MCF 10A (cell line): Measurements from ENCODE around the gene MATK. TPM values are rescaled to one million over a fixed set of nuclear protein-coding genes. Genes with fewer than 3 reads are reported as not detected.

Experiments
- BruUV-seq: library from RNA; stranded (reverse); fragments of 400-500 nt; replicated peaks from 2 replicates; lab custom pipeline; 2021; lab: Mats Ljungman, UMichigan
- CTCF ChIA-PET: fragments of 300-600 bp; sonication (Branson Sonifier 250); formaldehyde crosslinking; extraction: SDS; loops from one replicate; lab custom pipeline; 2021; ENCODE audit warnings: antibody characterized with exemption, inconsistent platforms; lab: Yijun Ruan, JAX
- POLR2A ChIA-PET: fragments of 300-600, 350-650 bp; sonication (Branson Sonifier 250); formaldehyde crosslinking; extraction: SDS; loops from one replicate; lab custom pipeline; 2020; ENCODE audit warnings: antibody characterized with exemption, inconsistent platforms; lab: Yijun Ruan, JAX
- DNase-seq: peaks from one replicate; pipeline ENCODE4 v3.0.0-alpha.2; 2018; ENCODE audit not compliant: unreplicated experiment
- H3K27ac Mint-ChIP-seq: one replicate; pipeline ENCODE4 v1.8.0; 2022; ENCODE audit warnings: mild to moderate bottlenecking, low read depth, mixed read lengths; ENCODE audit not compliant: unreplicated experiment
- H3K27me3 Mint-ChIP-seq: one replicate; pipeline ENCODE4 v1.8.0; 2022; ENCODE audit warnings: mixed read lengths; ENCODE audit not compliant: insufficient read depth, unreplicated experiment
- H3K36me3 Mint-ChIP-seq: one replicate; pipeline ENCODE4 v1.8.0; 2022; ENCODE audit warnings: mild to moderate bottlenecking, moderate library complexity, mixed read lengths; ENCODE audit not compliant: insufficient read depth, unreplicated experiment
- H3K4me1 Mint-ChIP-seq: one replicate; pipeline ENCODE4 v1.8.0; 2022; ENCODE audit warnings: mixed read lengths; ENCODE audit not compliant: insufficient read depth, unreplicated experiment
- H3K4me3 Mint-ChIP-seq: one replicate; pipeline ENCODE4 v1.8.0; 2022; ENCODE audit warnings: mild to moderate bottlenecking, moderate library complexity, mixed read lengths; ENCODE audit not compliant: unreplicated experiment
- H3K9me3 Mint-ChIP-seq: one replicate; pipeline ENCODE4 v1.8.0; 2022; ENCODE audit warnings: mixed read lengths; ENCODE audit not compliant: unreplicated experiment
- CTCF ChIP-seq: fragments of 200-600 bp; IDR thresholded peaks from one replicate; pipeline ENCODE4 v1.8.0; 2022; ENCODE audit warnings: antibody characterized with exemption, mild to moderate bottlenecking; ENCODE audit not compliant: unreplicated experiment
- intact Hi-C: fragments of 100-400 bp; cut with micrococcal nuclease; formaldehyde crosslinking; loops from 2 replicates; pipeline ENCODE4 v1.14.1; 2022
- total RNA-seq: library from RNA; stranded (reverse); gene quantifications from 2 replicates; pipeline ENCODE4 v1.2.3, GENCODE V29; 2022

Gene MATK
- total RNA-seq, 1 experiment from 2014 or later = not detected

DNA sequence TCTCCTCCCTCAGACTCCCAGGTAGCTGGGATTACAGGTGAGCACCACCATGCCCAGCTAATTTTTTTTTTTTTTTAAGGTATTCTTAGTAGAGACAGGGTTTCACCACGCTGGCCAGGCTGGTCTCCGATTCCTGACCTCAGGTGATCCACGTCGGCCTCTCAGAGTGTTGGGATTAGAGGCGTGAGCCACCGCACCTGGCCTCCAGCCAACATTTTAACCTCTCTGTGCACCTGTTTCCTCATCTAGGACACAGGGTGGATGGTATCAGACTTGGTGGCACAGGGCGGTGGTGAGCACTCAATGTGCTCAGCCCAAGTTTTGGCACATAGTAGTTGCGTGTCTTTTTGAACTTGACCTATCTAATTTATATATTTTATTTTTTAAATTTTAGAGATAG lies 37.2 kb downstream of the MATK start:
- no TSS peak for BruUV-seq
- ChIA-PET POLR2A (no interaction called here), CTCF (no interaction called here)
- TF ChIP-seq CTCF = no peak
- Mint-ChIP-seq H3K36me3 (peaks cover 14% of the 10 kb centered on the region), H3K27me3 (no peaks in the 10 kb centered on the region), H3K9me3 (no peaks in the 10 kb centered on the region), H3K27ac (no peak overlapping the region), H3K4me3 (no peak overlapping the region), H3K4me1 (no peaks in the 10 kb centered on the region)
- DNase-seq = no peak
- intact Hi-C loops = no loop called here

- ChIA-PET CTCF (interaction anchor here (0.6 to 1.0 kb wide), 2 partner anchors 36 to 207 kb away, joined by 3 read pairs; no protein-coding TSS in a partner anchor), POLR2A (no interaction called here)
- no peak overlapping the region for H3K4me3 Mint-ChIP-seq
- H3K27me3 Mint-ChIP-seq = no peaks in the 10 kb centered on the region
- TF ChIP-seq CTCF = no peak
- BruUV-seq = no TSS peak
- no peaks in the 10 kb centered on the region for H3K9me3 Mint-ChIP-seq
- intact Hi-C loops = no loop called here
- H3K27ac Mint-ChIP-seq = no peak overlapping the region
- peaks cover 2% of the 10 kb centered on the region for H3K36me3 Mint-ChIP-seq
- DNase-seq = no peak
- no peaks in the 10 kb centered on the region for H3K4me1 Mint-ChIP-seq
Measured at GRCh38 chr19:3746371-3747056, 39.7 kb downstream of the MATK start.

DNA sequence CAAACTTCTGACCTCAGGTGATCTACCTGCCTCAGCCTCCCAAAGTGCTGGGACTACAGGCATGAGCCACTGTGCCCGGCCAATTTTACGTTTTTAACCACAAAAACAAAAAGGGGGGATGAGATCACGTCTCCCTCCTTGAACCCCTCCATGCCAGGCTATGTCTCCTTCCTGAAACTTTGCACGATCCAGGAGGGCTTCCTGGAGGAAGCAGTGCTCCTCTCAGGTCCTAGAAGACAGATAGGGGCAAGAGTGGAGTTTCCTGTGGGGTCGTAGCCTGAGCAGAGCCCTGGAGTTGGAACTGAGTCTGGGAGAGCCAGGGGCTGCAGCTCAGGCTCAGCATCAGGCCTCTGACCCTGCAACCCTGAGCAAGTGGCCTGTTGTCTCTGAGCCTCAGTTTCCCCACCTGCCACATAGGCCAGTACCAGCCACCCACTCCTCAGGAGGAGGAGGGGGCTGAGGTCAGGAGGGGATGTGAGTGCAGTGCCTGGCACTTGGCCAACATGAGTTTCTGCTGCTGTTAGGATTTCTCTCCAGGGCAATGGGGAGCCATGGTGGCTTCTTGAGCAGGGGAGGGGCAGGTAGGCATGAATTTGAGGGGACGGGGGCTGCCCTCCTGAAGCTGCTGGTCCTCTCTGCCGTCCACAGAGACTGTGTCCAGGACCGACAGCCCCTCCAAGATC lies 40.7 kb downstream of the MATK start:
- Mint-ChIP-seq H3K27ac (no peak overlapping the region), H3K4me3 (no peak overlapping the region), H3K36me3 (no peaks in the 10 kb centered on the region), H3K4me1 (no peaks in the 10 kb centered on the region), H3K27me3 (no peaks in the 10 kb centered on the region), H3K9me3 (no peaks in the 10 kb centered on the region)
- no peak for DNase-seq
- TF ChIP-seq CTCF = no peak
- no TSS peak for BruUV-seq
- intact Hi-C loops = no loop called here
- CTCF ChIA-PET = no interaction called here
- POLR2A ChIA-PET = no interaction called here

- TF ChIP-seq CTCF = no peak
- Mint-ChIP-seq H3K4me1 (no peaks in the 10 kb centered on the region), H3K27me3 (no peaks in the 10 kb centered on the region), H3K27ac (no peak overlapping the region), H3K4me3 (no peak overlapping the region), H3K36me3 (no peaks in the 10 kb centered on the region), H3K9me3 (no peaks in the 10 kb centered on the region)
- POLR2A ChIA-PET = no interaction called here
- intact Hi-C loops = no loop called here
- CTCF ChIA-PET = interaction anchor here (0.6 kb wide), 1 partner anchor 33 kb away, joined by 3 read pairs; no protein-coding TSS in a partner anchor
- DNase-seq = peak; percentile 16
- BruUV-seq = no TSS peak
Measured at GRCh38 chr19:3743486-3743885, 42.7 kb downstream of the MATK start.
